ENCODE measurements around the gene PPP2R5E.

GRCh38 chr14:63345826-63346225 lies 197.4 kb downstream of the PPP2R5E start:
- TF ChIP-seq, protein P1, sequence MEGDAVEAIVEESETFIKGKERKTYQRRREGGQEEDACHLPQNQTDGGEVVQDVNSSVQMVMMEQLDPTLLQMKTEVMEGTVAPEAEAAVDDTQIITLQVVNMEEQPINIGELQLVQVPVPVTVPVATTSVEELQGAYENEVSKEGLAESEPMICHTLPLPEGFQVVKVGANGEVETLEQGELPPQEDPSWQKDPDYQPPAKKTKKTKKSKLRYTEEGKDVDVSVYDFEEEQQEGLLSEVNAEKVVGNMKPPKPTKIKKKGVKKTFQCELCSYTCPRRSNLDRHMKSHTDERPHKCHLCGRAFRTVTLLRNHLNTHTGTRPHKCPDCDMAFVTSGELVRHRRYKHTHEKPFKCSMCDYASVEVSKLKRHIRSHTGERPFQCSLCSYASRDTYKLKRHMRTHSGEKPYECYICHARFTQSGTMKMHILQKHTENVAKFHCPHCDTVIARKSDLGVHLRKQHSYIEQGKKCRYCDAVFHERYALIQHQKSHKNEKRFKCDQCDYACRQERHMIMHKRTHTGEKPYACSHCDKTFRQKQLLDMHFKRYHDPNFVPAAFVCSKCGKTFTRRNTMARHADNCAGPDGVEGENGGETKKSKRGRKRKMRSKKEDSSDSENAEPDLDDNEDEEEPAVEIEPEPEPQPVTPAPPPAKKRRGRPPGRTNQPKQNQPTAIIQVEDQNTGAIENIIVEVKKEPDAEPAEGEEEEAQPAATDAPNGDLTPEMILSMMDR (IDR thresholded peaks at IDR 0.05), result no peak
- TF ChIP-seq EP300 (IDR thresholded peaks at IDR 0.05; ENCODE audit: low read depth) (no peak), POLR2AphosphoS5 (IDR thresholded peaks at IDR 0.05) (no peak), POLR2A (IDR thresholded peaks at IDR 0.05) (no peak)

All from transverse colon (tissue), 4 donors.